HG02938 (cell line): ENCODE measurements around the gene ORAI2.
"Not testable (repeated sequence)": the region's sequence is repeated elsewhere in the genome, so short reads cannot be mapped to it uniquely, and the experiment has no call there.

Experiments used
- ATAC-seq: cut with Tn5 transposase; IDR thresholded peaks from one replicate; pipeline ENCODE4 v1.9.1; 2021; ENCODE audit warnings: mild to moderate bottlenecking, moderate library complexity; ENCODE audit not compliant: unreplicated experiment

ORAI2 gene

DNA sequence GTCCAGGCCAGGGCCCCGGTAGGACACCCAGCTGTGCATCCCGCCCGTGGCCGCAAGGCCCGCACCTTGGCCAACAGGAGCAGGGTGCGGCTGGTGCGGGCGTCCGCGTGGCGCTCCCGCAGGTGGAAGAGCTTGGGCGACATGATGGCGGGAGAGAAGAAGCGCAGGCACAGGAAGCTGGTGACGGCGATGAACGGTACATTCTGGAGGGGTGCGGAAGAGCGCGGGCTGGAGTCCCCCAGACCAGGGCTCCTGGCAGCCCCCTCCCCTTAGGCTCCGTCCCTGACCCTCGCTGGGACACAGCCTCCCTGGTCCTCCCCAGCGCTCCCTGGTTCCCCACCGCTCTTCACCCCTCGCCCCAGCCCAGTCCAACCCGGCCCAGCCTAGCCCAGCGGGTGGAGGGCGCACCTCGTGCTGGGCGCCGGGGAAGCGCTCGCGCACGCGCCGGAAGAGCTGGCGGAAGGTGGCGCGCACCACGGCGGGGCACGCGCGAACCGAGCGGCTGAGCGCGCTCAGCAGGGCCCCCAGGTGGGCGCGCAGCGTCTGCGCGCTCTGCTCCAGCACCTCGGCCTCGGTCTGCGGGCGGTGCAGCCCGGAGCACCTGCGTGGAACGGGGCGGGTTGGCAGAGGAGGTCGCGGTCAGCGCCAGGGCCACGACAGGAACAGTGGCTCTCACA is 61.2 kb downstream of the ORAI2 start:
- peak; percentile 37 for ATAC-seq

DNA sequence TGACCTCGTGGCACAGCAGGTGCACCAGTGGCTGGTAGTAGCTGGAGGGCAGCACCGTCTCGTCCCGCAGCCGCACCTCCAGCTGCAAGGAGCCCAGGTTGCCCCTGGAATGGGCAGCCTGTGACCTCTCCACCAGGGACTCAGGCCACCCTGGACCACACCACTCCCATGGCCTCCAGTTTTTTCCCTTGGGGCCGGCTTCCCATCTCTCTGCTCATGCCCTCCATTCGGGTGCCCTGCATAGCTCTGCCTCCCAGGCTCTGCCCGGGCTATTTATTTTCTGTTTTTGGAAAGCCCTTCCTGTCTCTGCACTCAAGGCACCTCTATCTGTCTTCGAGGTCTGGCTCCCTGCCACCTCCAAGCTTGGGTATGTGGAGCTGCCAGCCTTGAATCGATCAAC is 63.5 kb downstream of the ORAI2 start:
- ATAC-seq = not testable (repeated sequence)

GRCh38 chr7:102497308-102497707 is 63.9 kb downstream of the ORAI2 start:
- ATAC-seq = not testable (repeated sequence)

- not testable (repeated sequence) for ATAC-seq
Measured at GRCh38 chr7:102498321-102498720, 64.9 kb downstream of the ORAI2 start.

- ATAC-seq = not testable (repeated sequence)
Measured at GRCh38 chr7:102503141-102503540, 69.8 kb downstream of the ORAI2 start.

DNA sequence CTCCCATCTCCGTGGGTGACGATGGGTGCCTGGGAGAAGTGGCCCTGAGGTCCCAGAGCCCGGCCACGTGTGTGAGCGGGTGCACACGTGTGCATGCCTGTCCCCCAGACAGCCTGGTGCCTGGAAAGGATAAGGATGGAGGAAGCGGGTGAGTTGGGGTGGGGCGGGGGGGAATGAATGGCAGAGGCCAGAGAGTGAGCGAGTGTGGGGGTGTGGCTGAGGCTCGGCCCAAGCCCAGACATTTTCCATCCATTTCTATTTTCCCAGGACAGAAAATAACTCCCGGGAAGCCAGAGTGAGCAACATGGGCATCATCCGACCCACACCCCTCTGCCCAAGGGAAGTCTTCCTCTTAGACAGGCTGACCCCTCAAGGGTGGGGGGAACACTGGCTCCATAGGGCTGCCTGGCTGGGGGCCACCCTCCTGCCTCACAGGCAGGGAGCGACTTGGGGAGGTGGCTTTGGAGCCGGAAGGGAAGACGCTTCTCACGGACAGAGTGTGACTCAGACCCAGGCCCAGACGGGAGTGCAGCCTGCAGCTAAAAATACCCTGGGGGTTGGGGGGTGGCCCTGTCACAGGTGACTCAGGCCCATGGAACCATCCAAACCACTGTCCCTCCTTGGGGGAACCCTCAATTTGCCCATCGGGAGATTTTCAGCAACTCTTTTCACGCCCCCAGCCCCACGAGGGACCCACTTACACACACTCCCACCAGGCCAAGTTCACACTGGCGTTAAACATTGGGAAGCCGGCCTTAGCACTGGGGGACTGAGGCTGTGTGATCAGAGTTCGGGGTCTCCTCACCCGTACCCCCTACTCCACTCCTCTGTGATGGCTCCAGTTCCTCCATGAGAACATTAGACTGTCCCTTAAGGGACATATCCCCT is 72.2 kb downstream of the ORAI2 start:
- not testable (repeated sequence) for ATAC-seq
